ENCODE measurements around the gene ALOX12B.

Gene ALOX12B

GRCh38 chr17:8041249-8041928 is 46.1 kb downstream of the ALOX12B start:
- peak; percentile 71 for DNase-seq

GRCh38 chr17:8039611-8040168 is 47.8 kb downstream of the ALOX12B start:
- DNase-seq = no peak

- DNase-seq = peak; percentile 43
These were observed 48.4 kb downstream of the ALOX12B start, which contains the start of gene ALOX15B for GRCh38 chr17:8038954-8039610. Gene ALOX15B (plus strand): TSS chr17:8039059. CDS start chr17:8039156, 97 bp downstream.

GRCh38 chr17:8032442-8032841 is 55.1 kb downstream of the ALOX12B start:
- DNase-seq = no peak

- DNase-seq = no peak
These were observed 55.6 kb downstream of the ALOX12B start for GRCh38 chr17:8031950-8032349.

- DNase-seq = no peak
These were observed 56.3 kb downstream of the ALOX12B start for GRCh38 chr17:8031261-8031661.

- no peak for DNase-seq
These were observed 58.4 kb downstream of the ALOX12B start for GRCh38 chr17:8029121-8029520.

GRCh38 chr17:8025176-8025911 is 62.2 kb downstream of the ALOX12B start:
- DNase-seq = no peak

GRCh38 chr17:8024161-8024560 is 63.4 kb downstream of the ALOX12B start:
- peak; percentile 56 for DNase-seq

Measured in suppressor macrophage treated with lipopolysaccharide for 4 hours (primary cell).